ENCODE measurements around the gene VPS13C.

VPS13C gene

DNA sequence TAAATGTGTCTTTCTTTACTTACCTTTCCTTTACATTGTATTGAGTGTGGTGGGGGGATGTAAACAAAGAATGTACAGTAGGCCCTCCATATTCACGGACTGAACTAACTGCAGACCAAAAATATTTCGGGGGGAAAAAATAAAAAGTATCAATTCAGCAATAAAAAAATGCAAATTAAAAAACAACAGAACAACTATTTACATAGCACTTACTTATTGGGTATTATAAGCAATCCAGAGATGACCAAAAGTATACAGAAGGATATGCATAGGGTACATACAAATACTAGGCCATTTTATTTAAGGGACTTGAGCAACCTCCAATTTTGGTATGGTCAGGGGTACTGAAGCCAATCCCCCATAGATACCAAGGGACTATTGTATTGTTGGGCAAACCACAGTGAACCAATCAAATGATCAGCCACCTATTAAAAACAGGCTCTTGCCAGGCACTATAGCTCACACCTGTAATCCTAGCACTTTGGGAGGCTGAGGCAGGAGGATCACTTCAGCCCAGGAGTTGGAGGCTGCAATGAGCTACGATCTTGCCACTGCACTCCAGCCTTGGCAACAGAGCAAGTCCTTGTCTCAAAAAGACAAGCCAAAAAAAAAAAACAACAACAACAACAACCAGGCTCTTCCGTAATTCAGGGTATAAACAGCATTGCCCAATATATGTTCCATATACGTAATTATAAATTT is 1.8 kb downstream of the VPS13C start:
- Histone ChIP-seq H3K36me3 (ENCODE audit: insufficient read depth, low read length) (peaks cover 22% of the 10 kb centered on the region), H3K27ac (ENCODE audit: low read depth, low read length, poor library complexity, severe bottlenecking) (no peak overlapping the region), H3K9ac (ENCODE audit: low read length) (no peak overlapping the region), H3K9me2 (ENCODE audit: low read depth, low read length) (no peaks in the 10 kb centered on the region), H2AFZ (ENCODE audit: low read length) (no peak overlapping the region), H3F3A (ENCODE audit: insufficient read depth, low read length) (no peaks in the 10 kb centered on the region), H3K79me2 (ENCODE audit: insufficient read depth, low read length) (peaks cover 53% of the 10 kb centered on the region), H4K20me1 (ENCODE audit: insufficient read depth, low read length) (0 out of 2 replicates have a peak, but pooled peaks cover 3% of the 10 kb centered on the region), H3K4me1 (ENCODE audit: insufficient read depth, low read length, severe bottlenecking) (peaks cover 33% of the 10 kb centered on the region), H3K4me3 (ENCODE audit: low read depth, low read length, poor library complexity, severe bottlenecking) (peak overlapping the region; percentile 94), H3K9me3 (ENCODE audit: low read length) (no peaks in the 10 kb centered on the region), H3K4me2 (ENCODE audit: low read length) (peak overlapping the region; percentile 98), H3K27me3 (ENCODE audit: insufficient read depth, low read length) (no peaks in the 10 kb centered on the region)
- TF ChIP-seq EZH2 (IDR thresholded peaks at IDR 0.05; ENCODE audit: borderline replicate concordance, low read length), result no peak
- TF ChIP-seq, protein P1, sequence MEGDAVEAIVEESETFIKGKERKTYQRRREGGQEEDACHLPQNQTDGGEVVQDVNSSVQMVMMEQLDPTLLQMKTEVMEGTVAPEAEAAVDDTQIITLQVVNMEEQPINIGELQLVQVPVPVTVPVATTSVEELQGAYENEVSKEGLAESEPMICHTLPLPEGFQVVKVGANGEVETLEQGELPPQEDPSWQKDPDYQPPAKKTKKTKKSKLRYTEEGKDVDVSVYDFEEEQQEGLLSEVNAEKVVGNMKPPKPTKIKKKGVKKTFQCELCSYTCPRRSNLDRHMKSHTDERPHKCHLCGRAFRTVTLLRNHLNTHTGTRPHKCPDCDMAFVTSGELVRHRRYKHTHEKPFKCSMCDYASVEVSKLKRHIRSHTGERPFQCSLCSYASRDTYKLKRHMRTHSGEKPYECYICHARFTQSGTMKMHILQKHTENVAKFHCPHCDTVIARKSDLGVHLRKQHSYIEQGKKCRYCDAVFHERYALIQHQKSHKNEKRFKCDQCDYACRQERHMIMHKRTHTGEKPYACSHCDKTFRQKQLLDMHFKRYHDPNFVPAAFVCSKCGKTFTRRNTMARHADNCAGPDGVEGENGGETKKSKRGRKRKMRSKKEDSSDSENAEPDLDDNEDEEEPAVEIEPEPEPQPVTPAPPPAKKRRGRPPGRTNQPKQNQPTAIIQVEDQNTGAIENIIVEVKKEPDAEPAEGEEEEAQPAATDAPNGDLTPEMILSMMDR (IDR thresholded peaks at IDR 0.05; ENCODE audit: low read length), result no peak

DNA sequence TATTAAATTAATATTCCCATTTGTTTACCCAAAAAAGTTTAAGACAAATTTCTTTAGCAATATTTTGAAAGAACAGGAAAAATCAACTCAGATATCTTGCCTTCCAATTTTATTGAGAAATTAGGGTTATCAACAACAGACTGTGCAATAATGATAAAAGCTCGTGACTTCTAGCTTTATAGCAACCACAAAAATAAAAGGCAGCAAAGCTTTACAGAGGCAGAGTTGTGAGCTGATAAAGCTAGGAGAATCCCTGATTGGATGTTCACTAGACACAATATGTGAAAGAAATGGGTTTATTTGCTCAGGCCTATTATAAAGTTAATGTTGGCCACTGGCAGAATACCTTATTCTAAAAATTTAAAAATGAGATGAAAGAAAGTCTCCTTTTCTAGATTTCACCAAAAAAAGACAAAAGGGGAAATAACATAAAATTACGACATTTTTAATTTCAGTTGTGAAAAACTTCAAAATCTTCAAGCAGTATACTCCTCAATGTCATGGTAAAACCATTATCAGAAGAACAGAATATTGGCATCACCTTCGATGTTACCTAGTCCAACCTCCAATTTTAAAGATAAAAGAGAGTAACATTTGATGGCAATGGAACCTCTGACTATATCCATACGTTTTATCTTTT is 2.8 kb downstream of the VPS13C start:
- Histone ChIP-seq H4K20me1 (ENCODE audit: insufficient read depth, low read length) (0 out of 2 replicates have a peak, but pooled peaks cover 3% of the 10 kb centered on the region), H3K27ac (ENCODE audit: low read depth, low read length, poor library complexity, severe bottlenecking) (no peak overlapping the region), H3K79me2 (ENCODE audit: insufficient read depth, low read length) (peaks cover 63% of the 10 kb centered on the region), H3K4me3 (ENCODE audit: low read depth, low read length, poor library complexity, severe bottlenecking) (no peak overlapping the region), H2AFZ (ENCODE audit: low read length) (no peak overlapping the region), H3K4me2 (ENCODE audit: low read length) (no peak overlapping the region), H3K9me3 (ENCODE audit: low read length) (no peaks in the 10 kb centered on the region), H3K9ac (ENCODE audit: low read length) (no peak overlapping the region), H3K36me3 (ENCODE audit: insufficient read depth, low read length) (peaks cover 22% of the 10 kb centered on the region), H3K9me2 (ENCODE audit: low read depth, low read length) (no peaks in the 10 kb centered on the region), H3F3A (ENCODE audit: insufficient read depth, low read length) (no peaks in the 10 kb centered on the region), H3K27me3 (ENCODE audit: insufficient read depth, low read length) (no peaks in the 10 kb centered on the region), H3K4me1 (ENCODE audit: insufficient read depth, low read length, severe bottlenecking) (peaks cover 43% of the 10 kb centered on the region)
- TF ChIP-seq EZH2 (IDR thresholded peaks at IDR 0.05; ENCODE audit: borderline replicate concordance, low read length), result no peak
- TF ChIP-seq, protein P1 (IDR thresholded peaks at IDR 0.05; ENCODE audit: low read length), result no peak

DNA sequence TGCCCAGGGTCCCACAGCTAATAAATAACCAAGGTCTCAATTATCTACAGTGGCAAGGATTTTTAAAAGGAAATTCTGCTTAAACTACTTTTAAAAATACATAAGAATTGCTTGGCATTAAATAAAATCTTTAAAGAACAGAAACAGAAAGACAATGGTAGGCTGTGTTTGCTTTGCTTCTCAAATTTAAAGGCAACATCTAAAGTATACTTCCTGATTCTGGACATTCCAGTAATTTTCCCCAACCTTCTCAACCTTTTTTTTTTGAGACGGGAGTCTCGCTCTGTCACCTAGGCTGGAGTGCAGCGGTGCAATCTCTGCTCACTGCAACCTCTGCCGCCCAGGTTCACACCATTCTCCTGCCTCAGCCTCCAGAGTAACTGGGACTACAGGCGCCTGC is 5.3 kb downstream of the VPS13C start:
- no peaks in the 10 kb centered on the region for H3K9me3 ChIP-seq (ENCODE audit: low read length)
- H3K4me1 ChIP-seq (ENCODE audit: insufficient read depth, low read length, severe bottlenecking), result peaks cover 35% of the 10 kb centered on the region
- H4K20me1 ChIP-seq (ENCODE audit: insufficient read depth, low read length), result 0 out of 2 replicates have a peak, but pooled peaks cover 3% of the 10 kb centered on the region
- peaks cover 22% of the 10 kb centered on the region for H3K36me3 ChIP-seq (ENCODE audit: insufficient read depth, low read length)
- no peaks in the 10 kb centered on the region for H3F3A ChIP-seq (ENCODE audit: insufficient read depth, low read length)
- TF ChIP-seq EZH2 (IDR thresholded peaks at IDR 0.05; ENCODE audit: borderline replicate concordance, low read length), result no peak
- TF ChIP-seq, protein P1 (IDR thresholded peaks at IDR 0.05; ENCODE audit: low read length), result no peak
- no peak overlapping the region for H2AFZ ChIP-seq (ENCODE audit: low read length)
- no peaks in the 10 kb centered on the region for H3K9me2 ChIP-seq (ENCODE audit: low read depth, low read length)
- no peaks in the 10 kb centered on the region for H3K27me3 ChIP-seq (ENCODE audit: insufficient read depth, low read length)
- H3K27ac ChIP-seq (ENCODE audit: low read depth, low read length, poor library complexity, severe bottlenecking), result no peak overlapping the region
- H3K79me2 ChIP-seq (ENCODE audit: insufficient read depth, low read length), result peaks cover 87% of the 10 kb centered on the region
- no peak overlapping the region for H3K4me2 ChIP-seq (ENCODE audit: low read length)
- H3K9ac ChIP-seq (ENCODE audit: low read length), result no peak overlapping the region
- no peak overlapping the region for H3K4me3 ChIP-seq (ENCODE audit: low read depth, low read length, poor library complexity, severe bottlenecking)

Measured in OCI-LY1 (cell line).